DMS79 treated with DMSO at 0.1 percent for 48 hours (cell line): ENCODE results near the gene TMC7.
A peak's percentile ranks its signal among the peaks of the same experiment; 100 is the strongest.

ENCODE experiments used
- DNase-seq: peaks from one replicate; lab custom pipeline; 2025; lab: John Stamatoyannopoulos, UW

Gene TMC7

DNA sequence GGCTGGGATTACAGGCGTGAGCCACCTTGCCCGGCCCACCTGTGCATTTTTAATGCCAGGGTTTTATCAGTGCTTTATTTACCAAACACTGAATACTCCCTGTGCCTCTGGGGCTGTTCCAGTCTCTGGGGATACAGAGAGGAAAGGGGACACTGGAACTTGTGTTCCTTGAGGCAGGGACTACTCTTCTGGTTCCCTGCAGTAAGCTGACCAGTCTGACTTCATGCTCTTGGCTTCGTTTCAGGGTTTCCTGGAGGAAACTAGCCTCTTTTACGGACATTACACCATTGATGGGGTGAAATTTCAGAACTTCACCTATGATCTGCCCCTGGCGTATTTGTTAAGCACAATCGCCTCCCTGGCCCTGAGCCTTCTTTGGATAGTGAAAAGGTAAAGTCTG is 46.2 kb downstream of the TMC7 start:
- no peak for DNase-seq

DNA sequence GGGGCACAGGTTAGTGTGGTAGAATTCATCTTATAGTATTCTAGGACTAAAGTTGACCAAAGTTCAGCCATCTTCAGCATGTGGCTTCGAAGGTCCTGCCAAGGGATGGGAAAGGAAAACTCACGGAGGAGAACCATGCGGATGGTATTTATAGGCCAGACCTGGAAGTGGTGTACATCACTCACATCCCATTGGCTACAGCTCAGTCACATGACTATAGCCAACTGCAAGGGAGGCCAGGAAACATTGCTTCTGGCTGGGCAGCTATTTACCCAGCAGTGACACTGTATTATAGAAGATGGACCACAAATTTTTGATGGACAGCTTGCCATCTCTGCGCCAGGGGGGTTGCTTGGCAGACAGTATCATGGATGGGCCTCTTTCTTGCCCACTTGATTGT is 48.0 kb downstream of the TMC7 start:
- DNase-seq: no peak

DNA sequence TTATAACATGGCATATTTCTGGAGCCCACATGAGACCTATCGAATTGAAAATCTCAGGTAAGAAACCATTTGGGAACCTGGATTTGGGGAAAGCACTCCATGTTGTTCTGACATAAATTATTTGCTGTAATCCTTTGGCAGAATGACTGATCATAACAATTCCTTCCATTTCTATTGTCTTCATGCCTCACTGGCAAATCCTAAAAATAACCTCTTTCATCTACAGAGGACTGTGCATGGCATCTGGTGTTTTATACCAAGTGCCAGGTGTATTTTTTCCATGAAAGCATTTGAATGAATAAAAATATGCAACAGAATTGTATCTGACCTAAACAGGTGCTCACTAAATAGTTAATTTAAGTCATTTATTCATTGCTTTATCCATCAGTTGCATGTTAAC is 50.0 kb downstream of the TMC7 start:
- no peak for DNase-seq

GRCh38 chr16:19040400-19040799 is 56.7 kb downstream of the TMC7 start:
- no peak for DNase-seq

GRCh38 chr16:19044769-19045168 is 61.0 kb downstream of the TMC7 start:
- DNase-seq: no peak

- DNase-seq: no peak
Observed at GRCh38 chr16:19046062-19046461, 62.3 kb downstream of the TMC7 start.

DNA sequence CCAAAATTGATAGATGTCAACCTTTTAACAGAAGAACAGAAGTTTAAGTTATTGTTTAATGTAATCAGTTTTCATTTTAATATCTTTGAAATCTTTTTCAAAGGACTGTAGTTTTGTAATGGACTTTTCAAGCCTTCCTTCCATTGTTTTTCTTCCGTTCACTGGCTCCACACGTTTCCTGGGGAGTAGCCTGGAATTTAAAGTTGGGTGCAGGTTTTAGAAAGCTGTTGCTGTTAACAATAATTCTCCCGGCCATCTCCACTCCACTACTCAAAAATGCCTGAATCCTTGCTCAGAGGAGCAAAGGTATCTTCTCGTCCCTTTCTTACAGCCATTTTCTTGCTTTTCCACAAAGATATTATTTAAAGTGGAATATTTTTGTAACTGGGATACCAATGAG is 79.0 kb downstream of the TMC7 start:
- no peak for DNase-seq

DNA sequence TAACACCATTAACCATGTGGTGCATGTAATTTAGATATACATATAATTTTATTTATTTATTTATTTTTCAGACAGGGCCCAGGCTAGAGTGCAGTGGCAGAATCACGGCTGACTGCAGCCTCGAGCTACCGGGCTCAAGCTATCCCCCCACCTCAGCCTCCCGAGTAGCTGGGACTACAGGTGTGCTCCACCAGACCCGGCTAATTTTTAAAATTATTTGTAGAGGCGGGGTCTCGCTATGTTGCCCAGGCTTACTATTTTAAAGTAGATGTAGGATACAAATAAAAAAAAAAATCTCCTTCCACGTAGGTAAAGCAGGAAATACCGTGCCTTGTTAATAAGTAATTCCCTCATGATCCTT is 83.2 kb downstream of the TMC7 start:
- DNase-seq: no peak

GRCh38 chr16:19067349-19068236 is 83.9 kb downstream of the TMC7 start, which contains the start of gene COQ7:
TSS of gene COQ7 (plus strand) at chr16:19067614. CDS start at chr16:19067665, 51 bp downstream.
- peak; percentile 96 for DNase-seq

GRCh38 chr16:19068237-19068815 is 84.6 kb downstream of the TMC7 start:
- no peak for DNase-seq

- no peak for DNase-seq
Observed at GRCh38 chr16:19071811-19072777, 88.4 kb downstream of the TMC7 start.

GRCh38 chr16:19073344-19073743 is 89.6 kb downstream of the TMC7 start:
- DNase-seq: no peak

DNA sequence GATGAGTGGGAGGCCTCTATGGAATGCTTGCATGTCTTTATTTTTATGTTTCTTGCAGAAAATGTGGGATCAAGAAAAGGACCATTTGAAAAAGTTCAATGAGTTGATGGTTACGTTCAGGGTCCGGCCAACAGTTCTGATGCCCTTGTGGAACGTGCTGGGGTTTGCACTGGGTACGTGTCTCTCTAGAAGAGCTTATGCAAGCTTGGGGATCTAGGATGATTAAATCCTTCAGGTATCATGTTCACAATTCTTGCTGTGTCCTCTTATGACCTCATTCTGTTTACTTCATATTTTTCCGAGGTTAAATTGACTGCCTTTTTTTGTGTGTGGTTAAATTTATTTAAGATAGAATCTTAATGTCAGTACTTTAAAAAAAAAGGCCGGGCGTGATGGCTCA is 90.1 kb downstream of the TMC7 start:
- DNase-seq: no peak

DNA sequence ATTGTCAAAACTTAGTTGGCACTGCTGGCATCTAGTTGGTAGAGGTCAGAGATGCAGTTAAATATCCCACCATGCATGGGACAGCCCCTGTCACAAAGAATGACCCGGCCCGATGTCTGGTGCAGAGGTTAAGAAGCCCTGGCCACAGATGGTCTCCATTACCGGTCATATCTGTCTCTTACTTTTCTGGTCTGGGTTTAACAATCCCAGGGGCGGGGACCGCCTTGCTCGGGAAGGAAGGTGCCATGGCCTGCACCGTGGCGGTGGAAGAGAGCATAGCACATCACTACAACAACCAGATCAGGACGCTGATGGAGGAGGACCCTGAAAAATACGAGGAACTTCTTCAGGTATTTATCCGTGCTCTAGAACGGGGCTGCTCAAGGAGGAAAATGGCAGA is 91.8 kb downstream of the TMC7 start:
- no peak for DNase-seq

DNA sequence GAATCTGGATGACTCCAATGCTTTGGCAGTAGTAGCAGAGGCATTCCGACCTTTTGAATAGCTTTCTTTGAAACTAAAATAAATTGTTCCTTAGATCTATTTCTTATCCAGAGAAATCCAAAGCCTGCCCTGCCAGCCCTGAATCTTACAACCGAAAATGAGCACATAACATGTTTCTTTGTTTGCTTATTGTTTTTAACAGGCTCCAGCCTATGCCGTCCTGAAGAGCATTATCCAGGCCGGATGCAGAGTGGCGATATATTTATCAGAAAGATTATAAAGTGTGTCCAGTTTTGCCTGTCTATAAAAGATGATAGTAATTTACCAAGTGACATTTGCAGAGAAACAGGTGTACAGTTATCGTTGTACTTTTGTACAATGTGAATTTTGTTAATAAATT is 94.1 kb downstream of the TMC7 start:
- DNase-seq: no peak

GRCh38 chr16:19083670-19084069 is 99.9 kb downstream of the TMC7 start:
- no peak for DNase-seq

DNA sequence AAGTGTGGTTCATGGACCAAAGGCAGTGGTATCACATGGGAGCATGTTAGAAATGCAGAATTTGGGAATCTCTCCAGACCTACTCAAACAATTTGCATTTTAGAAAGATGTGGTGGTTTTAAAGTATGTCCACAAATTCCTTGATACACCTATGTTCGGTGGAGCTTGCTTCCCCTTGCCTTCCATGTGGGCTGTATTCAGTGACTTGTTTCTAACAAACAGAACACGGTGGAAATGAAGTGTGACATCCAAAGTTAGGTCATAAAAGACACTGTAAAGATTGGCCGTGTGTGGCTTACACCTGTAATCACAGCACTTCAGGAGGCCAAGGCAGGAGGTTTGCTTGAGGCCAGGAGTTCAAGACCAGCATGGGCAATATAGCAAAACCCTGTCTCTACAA is 100.4 kb downstream of the TMC7 start:
- no peak for DNase-seq

- no peak for DNase-seq
Observed at GRCh38 chr16:19084879-19085278, 101.1 kb downstream of the TMC7 start.

GRCh38 chr16:19085679-19086200 is 102.0 kb downstream of the TMC7 start:
- no peak for DNase-seq

DNA sequence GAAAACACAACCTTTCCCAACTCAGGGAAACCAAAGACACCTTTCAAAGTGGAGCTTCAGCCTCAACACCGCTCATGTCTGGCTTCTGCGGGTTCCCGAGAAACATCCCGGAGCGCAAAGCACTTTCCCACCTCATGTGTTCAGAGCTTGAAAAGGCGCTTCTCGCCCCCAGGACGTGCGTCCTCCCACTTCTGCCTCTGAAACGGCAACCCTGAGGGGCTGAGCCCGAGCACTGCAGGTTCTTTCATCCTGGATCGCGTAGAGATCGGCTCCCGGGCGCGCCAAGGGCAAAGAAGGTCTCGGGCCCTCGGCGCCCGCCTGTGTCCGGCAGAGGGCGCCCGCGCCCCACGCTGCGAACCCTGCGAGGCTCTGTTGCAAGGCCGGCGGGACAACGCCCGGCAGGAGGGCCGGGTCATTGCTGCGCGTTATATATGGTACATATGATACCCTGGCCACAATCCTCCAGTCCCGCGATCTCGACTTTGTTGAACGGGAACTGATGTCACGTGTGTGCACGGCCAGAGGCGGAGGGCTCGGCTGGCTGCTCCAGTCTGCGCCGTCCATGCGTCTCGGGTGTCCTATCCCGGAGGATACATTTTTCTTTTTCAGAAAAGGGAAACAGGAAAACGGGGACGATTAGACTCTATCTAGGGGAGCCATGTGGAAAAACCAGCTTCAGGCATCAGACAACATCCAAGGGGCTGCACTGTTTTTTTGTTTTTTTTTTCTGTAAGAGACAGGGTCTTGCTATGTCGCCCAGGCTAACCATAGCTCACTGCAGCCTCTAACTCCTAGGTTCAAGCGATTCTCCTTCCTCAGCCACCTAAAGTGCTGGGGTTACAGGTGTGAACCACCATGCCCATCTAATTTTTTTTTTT is 102.8 kb downstream of the TMC7 start:
- DNase-seq: peak; percentile 76

GRCh38 chr16:19088341-19088916 is 104.7 kb downstream of the TMC7 start:
- no peak for DNase-seq
